ENCODE measurements around the gene PDE6H. TPM values are rescaled to one million over a fixed set of nuclear protein-coding genes. Genes with fewer than 3 reads are reported as not detected.

The PDE6H gene
- total RNA-seq, 3 donors from 2014 or later = not detected

- DNase-seq (peak; percentile 25), ATAC-seq (peak; percentile 74 to 79)
- Mint-ChIP-seq H3K4me1 (ENCODE audit: low read depth) (peaks cover 35% of the 10 kb centered on the region), H3K27me3 (ENCODE audit: low read depth) (peaks cover 4% of the 10 kb centered on the region), H3K9me3 (peaks cover 6% of the 10 kb centered on the region), H3K4me3 (no peak overlapping the region), H3K36me3 (ENCODE audit: insufficient read depth) (no peaks in the 10 kb centered on the region)
Observed at GRCh38 chr12:14993537-14994266, 20.9 kb downstream of the PDE6H start.

DNA sequence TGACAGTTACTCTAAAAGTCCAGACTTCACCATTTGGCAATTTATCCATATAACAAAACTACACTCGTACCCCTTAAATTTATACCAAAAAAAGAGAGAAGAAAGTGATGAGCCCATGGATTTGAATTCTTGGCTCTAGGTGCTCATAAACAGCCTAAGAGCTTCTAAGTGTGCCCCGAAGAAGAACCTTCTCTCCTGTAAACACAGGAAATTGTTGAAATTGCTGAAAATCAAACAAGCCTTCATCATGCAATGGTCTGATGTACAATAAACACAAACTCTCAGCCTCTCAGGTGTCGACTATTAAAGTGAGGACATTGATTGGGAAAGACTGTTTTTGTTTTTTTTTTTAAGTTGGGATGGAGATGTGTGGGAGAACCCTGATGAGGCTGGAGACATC is 21.8 kb downstream of the PDE6H start:
- H3K27me3 Mint-ChIP-seq (ENCODE audit: low read depth) = peaks cover 6% of the 10 kb centered on the region
- no peak overlapping the region for H3K4me3 Mint-ChIP-seq
- H3K4me1 Mint-ChIP-seq (ENCODE audit: low read depth) = peaks cover 31% of the 10 kb centered on the region
- peaks cover 6% of the 10 kb centered on the region for H3K9me3 Mint-ChIP-seq
- H3K36me3 Mint-ChIP-seq (ENCODE audit: insufficient read depth) = no peaks in the 10 kb centered on the region
- DNase-seq = no peak
- ATAC-seq = no peak

DNA sequence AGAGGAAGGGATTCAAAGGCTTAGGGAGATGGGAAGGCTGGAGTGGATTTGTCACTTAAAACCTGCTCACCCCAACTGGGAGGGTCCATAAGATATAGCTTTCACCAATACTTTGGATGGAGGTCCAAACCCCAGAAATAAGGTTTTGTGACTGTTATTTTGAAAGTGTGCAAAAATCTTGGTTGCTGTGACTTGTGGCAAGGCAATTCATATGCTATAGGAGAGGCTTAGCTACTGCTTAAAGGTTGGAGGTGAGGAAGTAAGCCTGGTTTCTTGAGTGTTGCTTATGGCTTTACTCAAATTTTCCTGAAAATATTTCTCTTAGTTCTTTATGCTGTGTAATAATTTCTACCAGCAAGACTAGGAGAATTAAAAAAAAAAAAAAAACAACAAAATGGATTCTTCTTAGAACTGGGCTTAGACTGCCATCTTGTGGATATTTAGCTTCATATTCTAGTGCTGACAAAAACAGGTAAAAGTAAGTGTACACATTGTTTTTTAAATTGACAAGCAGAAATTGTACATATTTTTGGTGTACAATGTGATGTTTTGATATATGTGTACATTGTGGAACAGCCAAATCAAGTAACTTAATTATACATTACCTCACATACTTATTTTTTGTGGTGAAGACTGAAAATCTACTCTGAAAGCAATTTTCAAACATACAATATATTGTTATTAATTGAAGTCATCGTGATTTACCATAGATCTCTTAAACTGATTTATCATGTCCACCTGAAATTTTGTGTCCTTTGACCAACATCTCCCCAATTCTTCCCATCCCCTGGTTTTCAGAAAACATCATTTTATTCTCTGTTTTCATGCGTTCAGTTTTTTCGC is 23.0 kb downstream of the PDE6H start:
- H3K36me3 Mint-ChIP-seq (ENCODE audit: insufficient read depth) = no peaks in the 10 kb centered on the region
- peak in 1 of 2 donors; percentile 25 for ATAC-seq
- peaks cover 6% of the 10 kb centered on the region for H3K27me3 Mint-ChIP-seq (ENCODE audit: low read depth)
- peaks cover 26% of the 10 kb centered on the region for H3K4me1 Mint-ChIP-seq (ENCODE audit: low read depth)
- no peak for DNase-seq
- peaks cover 6% of the 10 kb centered on the region for H3K9me3 Mint-ChIP-seq
- no peak overlapping the region for H3K4me3 Mint-ChIP-seq

DNA sequence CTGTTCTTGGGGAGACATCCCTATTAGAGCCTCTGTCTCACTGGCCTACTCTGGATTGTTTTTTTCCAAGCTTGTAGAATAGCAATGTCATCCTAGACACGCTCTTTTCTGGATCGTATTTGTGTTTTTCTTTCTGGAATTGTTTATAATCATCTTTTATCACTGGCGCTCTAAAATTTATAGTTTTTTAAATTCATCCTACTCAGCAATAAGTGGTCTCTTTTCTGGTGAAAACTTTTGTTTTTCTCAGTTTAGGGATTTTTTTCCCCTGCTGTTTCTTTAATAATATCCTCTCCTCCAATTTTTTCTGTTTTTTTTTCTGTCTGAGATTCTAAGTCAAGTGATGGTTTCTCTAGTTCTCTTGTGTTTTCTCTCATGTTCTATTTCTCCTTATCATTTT is 25.2 kb downstream of the PDE6H start:
- Mint-ChIP-seq H3K27me3 (ENCODE audit: low read depth) (peaks cover 7% of the 10 kb centered on the region), H3K4me3 (no peak overlapping the region), H3K36me3 (ENCODE audit: insufficient read depth) (no peaks in the 10 kb centered on the region), H3K4me1 (ENCODE audit: low read depth) (peaks cover 26% of the 10 kb centered on the region), H3K9me3 (no peaks in the 10 kb centered on the region)
- DNase-seq = no peak
- no peak for ATAC-seq

GRCh38 chr12:14999021-14999694 is 26.3 kb downstream of the PDE6H start:
- ATAC-seq = no peak
- H3K9me3 Mint-ChIP-seq = no peaks in the 10 kb centered on the region
- no peaks in the 10 kb centered on the region for H3K36me3 Mint-ChIP-seq (ENCODE audit: insufficient read depth)
- H3K4me3 Mint-ChIP-seq = no peak overlapping the region
- peaks cover 11% of the 10 kb centered on the region for H3K27me3 Mint-ChIP-seq (ENCODE audit: low read depth)
- DNase-seq = no peak
- H3K4me1 Mint-ChIP-seq (ENCODE audit: low read depth) = peaks cover 17% of the 10 kb centered on the region

DNA sequence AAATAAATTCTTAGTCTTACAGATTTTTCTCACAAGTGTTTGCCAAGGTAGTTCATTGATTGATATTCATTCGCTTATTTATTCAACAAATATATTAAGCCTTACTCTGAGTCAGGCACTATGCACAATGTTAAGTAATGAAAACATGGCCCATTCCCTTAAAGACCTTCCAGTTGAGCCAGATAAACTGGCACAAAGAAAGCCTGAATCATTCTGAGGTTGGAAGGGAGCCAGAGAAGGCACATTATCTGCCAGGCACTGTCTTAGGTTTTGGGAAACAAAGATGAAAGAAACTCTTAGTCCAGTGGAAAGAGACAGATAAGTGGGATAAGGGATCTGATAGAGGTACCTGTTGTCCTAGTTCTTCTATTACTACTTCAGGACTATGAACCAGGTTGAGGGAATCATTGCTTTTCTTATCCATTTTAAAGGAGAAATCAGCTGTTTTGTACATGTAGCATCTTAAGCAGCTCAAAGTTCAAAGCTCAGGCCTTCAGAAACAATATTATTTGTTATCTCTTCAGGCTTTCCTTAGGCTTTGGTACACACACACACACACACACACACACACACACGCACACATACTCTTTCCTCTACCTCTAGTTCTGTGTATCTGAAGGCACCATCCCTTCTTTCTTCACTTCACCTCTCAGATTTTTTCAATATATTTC is 27.0 kb downstream of the PDE6H start:
- Mint-ChIP-seq H3K4me3 (no peak overlapping the region), H3K27me3 (ENCODE audit: low read depth) (peaks cover 11% of the 10 kb centered on the region), H3K36me3 (ENCODE audit: insufficient read depth) (no peaks in the 10 kb centered on the region)

DNA sequence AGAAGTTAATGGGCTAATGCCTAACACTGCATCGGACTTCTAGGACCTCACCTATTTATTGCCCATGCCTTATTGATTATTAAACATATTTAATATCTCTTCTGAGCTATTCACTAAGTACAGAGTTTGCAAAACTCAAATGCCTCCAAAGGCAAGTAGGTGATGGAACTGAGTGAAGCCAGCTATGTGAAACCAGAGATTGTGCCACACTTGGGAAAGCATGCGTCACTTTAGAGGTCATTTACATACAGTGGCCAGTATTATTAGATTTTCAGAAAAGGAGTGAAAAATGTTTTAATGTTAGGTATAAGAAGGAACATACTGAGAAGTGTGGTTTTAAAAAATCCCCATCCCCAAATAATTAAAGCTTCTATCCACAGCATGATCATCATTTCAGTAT is 27.7 kb downstream of the PDE6H start:
- Mint-ChIP-seq H3K4me1 (ENCODE audit: low read depth) (peaks cover 2% of the 10 kb centered on the region), H3K4me3 (no peak overlapping the region), H3K9me3 (no peaks in the 10 kb centered on the region), H3K36me3 (ENCODE audit: insufficient read depth) (no peaks in the 10 kb centered on the region), H3K27me3 (ENCODE audit: low read depth) (peaks cover 11% of the 10 kb centered on the region)
- DNase-seq (no peak), ATAC-seq (no peak)

More for the DNA sequence above, 27.0 kb downstream of the PDE6H start:
- no peak for DNase-seq
- Mint-ChIP-seq H3K9me3 (no peaks in the 10 kb centered on the region), H3K4me1 (ENCODE audit: low read depth) (peaks cover 10% of the 10 kb centered on the region)
- no peak for ATAC-seq

DNA sequence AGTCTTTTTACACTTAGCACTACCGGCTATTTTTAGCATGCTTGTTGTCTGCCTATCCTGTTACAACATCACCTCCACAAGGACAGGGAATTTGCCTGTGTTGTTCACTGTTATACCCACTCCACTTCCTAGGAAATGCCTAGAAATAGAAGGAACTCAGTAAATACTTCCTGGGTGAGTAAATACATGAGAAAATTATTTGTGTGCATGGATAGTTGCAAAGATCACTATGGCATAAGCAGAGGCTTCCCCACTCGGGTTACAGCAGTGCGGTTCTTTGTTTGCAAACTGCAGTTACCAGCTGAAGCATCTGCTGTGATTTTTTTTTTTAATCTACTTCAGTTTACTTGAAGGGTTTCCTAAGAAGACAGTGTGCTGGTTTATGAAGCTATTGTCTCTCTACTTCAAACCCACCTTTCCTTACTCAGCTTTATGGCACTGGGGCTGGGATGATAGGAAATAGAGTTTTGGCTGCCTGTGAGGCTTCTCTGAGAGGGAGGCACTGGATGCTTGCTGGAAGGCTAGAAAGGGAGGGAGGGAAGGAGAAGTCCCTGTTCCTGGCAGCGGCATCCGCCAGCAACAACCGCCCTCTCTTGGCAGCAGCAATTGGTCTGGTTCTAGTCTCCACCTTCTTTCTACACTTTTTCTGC is 29.0 kb downstream of the PDE6H start:
- Mint-ChIP-seq H3K9me3 (no peaks in the 10 kb centered on the region), H3K27me3 (ENCODE audit: low read depth) (peaks cover 17% of the 10 kb centered on the region), H3K4me1 (ENCODE audit: low read depth) (no peaks in the 10 kb centered on the region), H3K4me3 (no peak overlapping the region), H3K36me3 (ENCODE audit: insufficient read depth) (no peaks in the 10 kb centered on the region)
- ATAC-seq (no peak), DNase-seq (no peak)

DNA sequence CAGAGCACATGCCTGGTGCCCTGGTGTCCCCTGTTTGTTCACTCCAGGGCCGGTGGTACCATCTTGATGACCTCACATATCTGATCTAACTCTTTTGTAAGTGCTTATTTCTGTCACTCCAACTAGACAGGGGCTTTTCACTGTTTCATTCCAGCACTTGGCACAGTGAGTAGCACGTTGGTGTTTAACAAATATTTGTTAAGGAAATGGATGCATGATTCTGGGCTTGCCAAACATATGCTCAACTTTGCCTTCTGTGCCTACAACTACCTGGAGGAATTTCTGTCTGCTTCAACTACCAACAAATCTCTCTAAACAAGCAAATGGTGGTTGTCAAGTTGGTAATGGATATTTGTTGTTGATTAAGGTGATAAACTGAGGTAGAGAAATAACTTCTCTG is 31.6 kb downstream of the PDE6H start:
- Mint-ChIP-seq H3K4me3 (no peak overlapping the region), H3K27me3 (ENCODE audit: low read depth) (peaks cover 22% of the 10 kb centered on the region), H3K9me3 (no peaks in the 10 kb centered on the region), H3K36me3 (ENCODE audit: insufficient read depth) (no peaks in the 10 kb centered on the region), H3K4me1 (ENCODE audit: low read depth) (no peaks in the 10 kb centered on the region)
- no peak for DNase-seq
- no peak for ATAC-seq

DNA sequence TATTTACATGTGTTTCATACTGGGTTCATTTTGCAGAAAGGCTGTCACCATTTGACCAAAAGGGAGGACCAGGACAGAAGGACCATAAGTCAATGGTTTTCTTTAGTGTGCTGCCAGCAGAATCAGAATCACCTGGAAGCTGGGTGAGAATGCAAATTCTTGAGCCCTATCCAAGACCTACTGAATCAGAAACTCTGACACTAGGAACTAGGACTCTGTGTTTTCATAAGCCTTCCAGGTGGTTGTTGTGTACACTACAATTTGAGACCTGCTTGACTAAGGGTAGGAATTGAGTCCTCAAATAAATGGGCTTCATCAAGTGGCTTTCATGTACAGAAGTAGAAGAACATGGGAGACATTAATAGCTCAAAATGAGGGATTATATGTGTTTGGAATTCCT is 32.2 kb downstream of the PDE6H start:
- H3K9me3 Mint-ChIP-seq = no peaks in the 10 kb centered on the region
- no peaks in the 10 kb centered on the region for H3K4me1 Mint-ChIP-seq (ENCODE audit: low read depth)
- ATAC-seq = no peak
- DNase-seq = no peak
- H3K4me3 Mint-ChIP-seq = no peak overlapping the region
- H3K27me3 Mint-ChIP-seq (ENCODE audit: low read depth) = peaks cover 25% of the 10 kb centered on the region
- no peaks in the 10 kb centered on the region for H3K36me3 Mint-ChIP-seq (ENCODE audit: insufficient read depth)

DNA sequence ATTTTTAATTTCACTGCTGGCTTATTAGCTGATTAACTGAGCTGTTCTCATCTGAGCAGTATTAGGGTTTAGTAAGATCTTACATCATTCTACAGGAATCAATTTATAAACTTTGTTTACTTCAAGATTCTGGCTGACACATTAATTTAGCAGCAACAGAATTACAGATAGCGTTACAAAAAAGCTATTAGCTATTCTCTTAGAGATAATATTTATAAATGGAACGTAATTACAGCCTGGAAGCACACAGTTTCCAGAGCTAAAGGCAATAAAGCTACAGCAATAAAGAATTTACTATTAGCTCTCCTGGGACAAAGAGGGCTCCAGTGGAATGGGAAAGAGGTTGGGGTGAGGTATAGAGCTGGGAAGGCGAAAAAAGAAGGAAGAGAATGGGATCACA is 34.7 kb downstream of the PDE6H start:
- no peaks in the 10 kb centered on the region for H3K4me1 Mint-ChIP-seq (ENCODE audit: low read depth)
- ATAC-seq = no peak
- DNase-seq = no peak
- H3K36me3 Mint-ChIP-seq (ENCODE audit: insufficient read depth) = no peaks in the 10 kb centered on the region
- no peak overlapping the region for H3K4me3 Mint-ChIP-seq
- no peaks in the 10 kb centered on the region for H3K9me3 Mint-ChIP-seq
- H3K27me3 Mint-ChIP-seq (ENCODE audit: low read depth) = peaks cover 25% of the 10 kb centered on the region

GRCh38 chr12:15011162-15011561 is 38.3 kb downstream of the PDE6H start:
- Mint-ChIP-seq H3K4me1 (ENCODE audit: low read depth) (no peaks in the 10 kb centered on the region), H3K27me3 (ENCODE audit: low read depth) (peaks cover 18% of the 10 kb centered on the region), H3K36me3 (ENCODE audit: insufficient read depth) (no peaks in the 10 kb centered on the region), H3K4me3 (no peak overlapping the region), H3K9me3 (no peaks in the 10 kb centered on the region)
- DNase-seq (no peak), ATAC-seq (no peak)

DNA sequence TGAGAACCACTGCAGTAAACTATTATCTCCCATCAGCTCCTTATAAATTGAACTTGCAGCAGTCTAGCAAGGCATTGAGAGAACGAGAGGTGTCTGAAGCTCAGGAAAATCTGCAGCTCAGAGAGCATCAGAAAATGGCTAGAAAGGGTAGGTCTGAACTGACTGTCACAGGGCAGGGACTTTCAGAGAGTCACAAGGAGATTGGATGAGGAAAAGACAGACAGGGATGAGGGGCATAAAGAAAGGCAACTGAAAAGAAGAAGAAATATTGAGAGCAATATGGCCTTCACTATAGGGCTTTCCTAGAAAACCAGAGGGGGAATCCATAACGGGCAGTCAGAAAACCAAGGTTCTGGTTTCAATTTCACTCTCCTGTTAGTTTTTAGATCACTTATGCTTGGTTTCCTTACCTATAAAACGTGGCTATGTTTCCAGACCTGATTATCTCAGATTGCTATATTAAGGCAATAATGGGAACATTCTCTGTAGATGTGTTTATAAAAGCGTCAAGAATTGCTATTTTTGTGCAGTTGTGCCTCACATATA is 40.9 kb downstream of the PDE6H start:
- Mint-ChIP-seq H3K4me1 (ENCODE audit: low read depth) (no peaks in the 10 kb centered on the region), H3K36me3 (ENCODE audit: insufficient read depth) (no peaks in the 10 kb centered on the region), H3K4me3 (no peak overlapping the region), H3K27me3 (ENCODE audit: low read depth) (peaks cover 12% of the 10 kb centered on the region), H3K9me3 (no peaks in the 10 kb centered on the region)
- ATAC-seq = no peak
- DNase-seq = no peak

Measured in activated T-cell treated with anti-CD3 and anti-CD28 coated beads, Interleukin-2, amount 50 U/mL, for 4 hours (primary cell).